GM18517 (cell line): ENCODE results near the gene UVSSA.
"Not testable (repeated sequence)": the region's sequence is repeated elsewhere in the genome, so short reads cannot be mapped to it uniquely, and the experiment has no call there.

Experiments
- ATAC-seq: cut with Tn5 transposase; IDR thresholded peaks from one replicate; pipeline ENCODE4 v1.9.1; 2021; ENCODE audit warnings: mild to moderate bottlenecking, moderate library complexity; ENCODE audit not compliant: unreplicated experiment

The UVSSA gene

GRCh38 chr4:1329408-1330371 is 17.3 kb upstream of the UVSSA start:
- ATAC-seq: no peak

DNA sequence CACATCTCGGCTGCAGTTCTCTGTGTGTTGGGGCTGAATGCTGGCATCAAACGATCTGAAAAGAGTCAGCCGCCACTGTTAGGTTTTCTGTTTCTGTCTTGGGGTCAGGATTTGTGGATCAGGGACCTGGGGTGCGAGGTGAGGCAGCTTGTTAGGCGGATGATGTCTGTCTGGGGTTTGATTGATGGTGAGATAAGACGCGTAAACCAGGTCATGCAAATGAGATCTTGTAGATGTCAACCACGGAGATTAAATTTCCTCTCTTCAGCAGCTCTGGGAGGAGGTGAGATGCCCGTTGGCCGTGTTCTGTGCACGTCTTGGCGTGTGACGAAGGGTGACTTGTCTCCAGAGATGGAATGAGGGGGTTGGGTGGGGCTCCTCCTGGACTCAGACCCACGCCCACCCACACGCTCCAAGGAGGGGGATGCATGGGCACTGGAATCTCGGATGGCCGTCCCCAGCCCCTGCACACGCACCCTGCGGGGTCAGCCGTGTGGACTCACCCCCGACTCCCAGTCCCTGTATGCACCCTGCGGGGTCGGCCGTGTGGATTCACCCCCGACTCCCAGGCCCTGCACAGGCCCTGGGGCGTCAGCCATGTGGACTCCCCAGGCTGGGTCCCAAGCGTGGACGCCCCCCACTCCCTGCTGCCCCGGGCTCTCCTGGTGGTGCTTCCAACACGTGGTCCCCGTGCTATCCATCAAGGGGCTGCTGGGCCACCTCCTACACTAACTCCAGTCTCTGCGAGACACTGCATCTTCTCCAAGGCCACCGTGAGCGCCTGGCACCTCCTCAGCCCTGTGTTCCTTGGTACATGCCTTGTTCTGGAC is 16.0 kb upstream of the UVSSA start:
- no peak for ATAC-seq

GRCh38 chr4:1331591-1332353 is 15.2 kb upstream of the UVSSA start:
- no peak for ATAC-seq

- ATAC-seq: no peak
Measured at GRCh38 chr4:1332686-1333085, 14.3 kb upstream of the UVSSA start.

DNA sequence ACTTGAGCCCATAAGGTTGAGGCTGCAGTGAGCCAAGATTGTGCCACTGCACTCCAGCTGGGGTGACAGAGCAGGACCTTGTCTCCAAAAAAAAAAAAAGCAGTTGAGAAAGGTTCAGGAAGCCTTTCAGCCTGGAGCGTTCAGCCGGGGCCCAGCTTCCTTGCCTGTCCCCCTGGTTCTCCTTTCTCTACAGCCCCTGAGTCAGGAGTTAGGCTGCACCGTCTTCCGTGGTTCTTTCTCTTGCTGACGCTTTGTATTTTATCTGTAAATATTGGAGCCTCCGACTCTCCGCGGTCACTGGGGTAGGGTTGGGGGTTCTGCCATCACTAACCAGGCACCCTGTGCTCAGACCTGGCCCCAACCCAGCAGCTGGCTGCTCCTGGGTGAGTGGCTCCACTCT is 13.8 kb upstream of the UVSSA start:
- ATAC-seq: no peak

GRCh38 chr4:1333851-1334578 is 13.0 kb upstream of the UVSSA start:
- ATAC-seq: not testable (repeated sequence)

DNA sequence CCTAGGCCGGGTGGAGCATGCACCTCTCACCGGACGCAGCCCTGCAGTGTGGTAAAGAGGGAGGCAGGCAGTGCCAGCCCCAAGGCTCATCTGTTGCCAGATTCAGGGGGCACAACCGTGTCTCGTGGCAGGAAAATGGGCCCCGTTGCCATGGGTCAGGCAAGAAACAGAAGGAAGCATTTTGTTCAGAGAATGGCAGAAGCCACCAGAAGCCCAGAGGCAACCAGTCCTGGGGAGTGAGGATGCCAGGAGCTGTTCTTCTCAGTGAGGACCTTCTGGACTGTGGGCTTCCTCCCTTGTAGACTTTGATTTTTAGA is 12.5 kb upstream of the UVSSA start:
- ATAC-seq: no peak

GRCh38 chr4:1335193-1335883 is 11.7 kb upstream of the UVSSA start:
- ATAC-seq: not testable (repeated sequence)

- ATAC-seq: no peak
Measured at GRCh38 chr4:1336088-1336491, 10.9 kb upstream of the UVSSA start.

GRCh38 chr4:1337376-1337831 is 9.6 kb upstream of the UVSSA start:
- ATAC-seq: no peak

- no peak for ATAC-seq
Measured at GRCh38 chr4:1337951-1338751, 8.9 kb upstream of the UVSSA start.

DNA sequence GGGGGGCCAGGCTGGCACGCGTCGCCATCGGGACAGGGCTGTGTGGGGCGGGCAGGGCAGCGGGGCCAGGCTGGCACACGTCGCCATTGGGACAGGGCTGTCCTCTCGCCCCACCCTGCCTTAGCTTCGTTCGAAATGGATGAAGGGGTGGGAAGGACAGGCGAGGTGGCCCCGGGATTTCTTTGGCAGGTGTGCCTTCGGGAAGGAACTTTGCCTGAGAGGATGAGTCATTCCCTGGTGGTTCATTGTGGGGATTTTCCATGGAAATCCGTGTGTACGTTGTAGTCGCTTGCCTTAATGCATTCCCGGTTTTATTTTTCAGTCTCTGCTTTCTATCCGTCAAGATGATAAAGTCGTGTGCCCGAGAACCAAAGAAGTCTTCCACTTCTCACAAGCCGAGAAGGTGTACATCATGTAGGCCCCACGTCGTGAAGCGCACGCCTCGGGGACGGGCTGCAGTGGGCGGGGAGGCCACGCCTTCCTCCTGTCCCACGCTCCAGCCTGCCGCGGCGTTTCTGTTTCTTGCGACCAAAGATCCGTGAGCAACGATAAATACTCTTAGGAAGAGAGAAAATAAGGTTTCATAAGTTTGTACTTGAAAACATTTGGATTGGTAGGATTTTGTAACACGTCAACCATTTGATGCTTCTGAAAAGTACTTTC is 8.1 kb upstream of the UVSSA start:
- no peak for ATAC-seq

- no peak for ATAC-seq
Measured at GRCh38 chr4:1339489-1339888, 7.5 kb upstream of the UVSSA start.

DNA sequence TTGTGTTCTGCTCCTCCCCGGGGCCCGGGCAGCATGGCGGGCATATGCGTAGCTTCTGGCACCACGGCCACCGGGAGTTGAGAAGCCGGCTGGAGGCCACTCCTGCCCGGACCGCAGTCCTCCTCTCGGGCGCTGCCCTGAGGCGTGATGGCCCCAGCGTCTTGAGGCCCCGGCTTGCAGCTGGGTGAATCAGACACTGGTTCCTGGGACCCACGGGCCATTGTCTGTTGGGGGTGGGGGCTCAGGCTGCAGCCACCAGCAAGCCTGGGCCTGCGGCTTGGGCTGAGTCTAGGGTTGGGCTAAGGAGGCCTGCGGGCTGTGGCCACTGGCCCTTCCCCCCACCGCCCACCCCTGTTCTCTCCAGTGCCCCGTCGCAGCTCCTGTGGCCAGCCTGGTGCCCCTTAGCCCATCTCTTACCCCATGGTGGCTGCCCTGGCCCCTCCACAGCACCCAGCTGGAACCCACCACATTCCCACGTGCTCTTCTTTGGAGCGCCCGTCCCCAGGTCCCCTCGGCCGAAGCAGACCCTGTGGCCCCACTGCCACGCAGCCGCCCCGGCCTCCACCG is 6.7 kb upstream of the UVSSA start:
- no peak for ATAC-seq

DNA sequence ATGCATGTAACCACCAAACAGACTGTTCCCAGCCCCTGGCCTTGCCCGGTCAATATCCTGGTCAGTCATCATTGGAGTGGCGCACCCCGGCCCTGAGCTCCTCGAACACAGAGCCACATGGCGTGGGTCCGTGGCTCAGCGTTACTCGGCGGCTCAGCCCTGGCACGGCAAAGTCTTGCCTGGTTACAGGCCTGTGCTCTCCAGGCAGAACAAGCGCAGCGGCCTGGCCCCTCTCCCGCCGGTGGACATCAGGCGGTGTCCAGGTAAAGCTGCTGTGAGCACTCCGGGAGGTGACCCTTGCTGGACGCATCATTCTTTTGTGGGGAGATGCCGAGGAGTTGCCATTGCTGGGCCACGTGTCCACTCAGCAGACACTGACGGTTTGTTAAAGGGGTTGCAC is 6.1 kb upstream of the UVSSA start:
- no peak for ATAC-seq

DNA sequence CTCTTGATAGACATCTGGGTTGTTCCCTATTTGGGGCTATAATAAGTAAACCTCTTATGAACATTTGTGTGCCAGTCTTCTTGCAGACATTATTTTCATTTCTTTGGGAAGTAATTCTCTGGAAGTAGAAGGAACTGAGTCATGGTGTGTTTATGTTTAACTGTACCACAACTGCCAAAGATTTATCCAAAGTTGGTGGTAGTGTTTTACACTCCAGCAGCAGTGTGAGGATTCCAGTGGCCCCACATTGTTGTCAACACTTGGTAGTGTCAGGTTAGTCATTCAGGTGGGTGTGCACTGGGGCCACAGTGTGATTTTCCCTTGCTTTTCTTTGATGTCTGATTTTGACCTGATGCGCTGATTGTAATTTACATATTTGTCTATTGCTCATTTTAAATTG is 5.0 kb upstream of the UVSSA start:
- no peak for ATAC-seq

DNA sequence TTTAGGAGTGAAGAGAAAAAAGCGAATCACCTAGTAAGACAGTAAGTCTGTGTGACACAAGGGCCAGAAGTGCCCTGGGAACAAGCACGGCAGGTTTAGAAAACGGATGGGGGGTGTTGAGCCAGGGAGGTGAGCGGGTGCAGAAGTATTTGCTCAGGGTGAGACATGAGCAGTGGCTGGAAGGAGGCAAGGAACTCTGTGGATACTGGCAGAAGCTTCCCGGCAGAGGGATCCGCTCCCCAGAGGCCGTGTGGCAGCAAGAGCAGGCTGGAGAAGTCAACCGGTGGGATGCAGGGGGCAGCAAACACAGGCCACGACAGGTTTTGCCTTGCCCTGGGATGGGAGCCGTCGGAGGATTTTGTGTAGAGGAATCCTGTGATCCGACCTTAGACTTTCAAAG is 2.3 kb upstream of the UVSSA start:
- ATAC-seq: no peak
